ENCODE data around the gene PF4V1.

PF4V1 gene

DNA sequence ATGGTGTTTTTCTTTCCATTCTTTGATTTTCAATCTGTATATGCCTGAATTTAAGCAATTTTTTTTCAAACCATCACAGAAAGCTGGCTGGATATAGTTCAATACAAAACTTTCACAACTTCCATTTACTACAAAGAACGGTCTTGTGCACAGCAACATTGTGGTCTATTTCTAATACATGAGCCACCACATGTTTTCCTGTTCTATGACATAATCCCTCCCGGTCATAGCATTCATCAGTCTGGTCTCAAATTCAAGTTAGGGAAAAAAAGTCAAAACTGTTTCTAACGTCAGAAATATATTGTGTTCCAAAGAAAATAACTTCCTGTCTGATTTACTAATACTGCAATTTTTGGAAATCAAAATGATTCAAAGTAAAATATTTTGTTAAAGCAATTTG, 24.1 kb upstream of the PF4V1 start:
- H3K27ac ChIP-seq (ENCODE audit: low read depth, low read length): peak overlapping the region; percentile 44
- no peaks in the 10 kb centered on the region for H3K27me3 ChIP-seq (ENCODE audit: insufficient read depth, low read length)
- H2AFZ ChIP-seq (ENCODE audit: low read length, unreplicated experiment): peak overlapping the region; percentile 3
- H3K79me2 ChIP-seq (ENCODE audit: control insufficient read depth, insufficient read depth, low read length, unreplicated experiment): no peaks in the 10 kb centered on the region
- H3K4me3 ChIP-seq (ENCODE audit: low read depth, low read length): peak overlapping the region; percentile 10; the same call in 1 of the 2 replicates
- H3K36me3 ChIP-seq (ENCODE audit: insufficient read depth, low read length): no peaks in the 10 kb centered on the region
- peaks cover 20% of the 10 kb centered on the region for H3K4me1 ChIP-seq (ENCODE audit: control insufficient read depth, insufficient read depth, low read length, unreplicated experiment)

DNA sequence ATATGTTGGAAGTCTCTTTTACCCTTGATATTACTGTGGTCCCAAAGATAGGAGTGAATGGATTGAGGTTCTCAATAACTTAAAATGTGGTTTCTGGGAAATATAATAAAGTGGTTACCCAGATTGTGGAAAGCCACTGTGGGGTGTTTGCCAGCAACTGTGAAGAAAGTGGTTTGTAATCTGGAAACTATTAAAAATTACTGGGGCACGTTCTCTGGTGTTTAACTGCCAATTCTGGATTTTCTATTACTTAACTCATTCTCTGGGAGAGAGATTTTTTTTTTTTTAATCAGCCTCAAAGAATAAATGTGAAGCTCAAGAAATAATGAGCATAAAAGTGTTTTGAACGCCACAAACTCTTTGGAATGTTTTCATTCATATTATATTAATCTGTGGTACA, 21.5 kb upstream of the PF4V1 start:
- H3K79me2 ChIP-seq (ENCODE audit: control insufficient read depth, insufficient read depth, low read length, unreplicated experiment): no peaks in the 10 kb centered on the region
- peaks cover 17% of the 10 kb centered on the region for H3K4me1 ChIP-seq (ENCODE audit: control insufficient read depth, insufficient read depth, low read length, unreplicated experiment)
- H2AFZ ChIP-seq (ENCODE audit: low read length, unreplicated experiment): no peak overlapping the region
- no peaks in the 10 kb centered on the region for H3K36me3 ChIP-seq (ENCODE audit: insufficient read depth, low read length)
- H3K27ac ChIP-seq (ENCODE audit: low read depth, low read length): no peak overlapping the region
- no peak overlapping the region for H3K4me3 ChIP-seq (ENCODE audit: low read depth, low read length)
- H3K27me3 ChIP-seq (ENCODE audit: insufficient read depth, low read length): no peaks in the 10 kb centered on the region

DNA sequence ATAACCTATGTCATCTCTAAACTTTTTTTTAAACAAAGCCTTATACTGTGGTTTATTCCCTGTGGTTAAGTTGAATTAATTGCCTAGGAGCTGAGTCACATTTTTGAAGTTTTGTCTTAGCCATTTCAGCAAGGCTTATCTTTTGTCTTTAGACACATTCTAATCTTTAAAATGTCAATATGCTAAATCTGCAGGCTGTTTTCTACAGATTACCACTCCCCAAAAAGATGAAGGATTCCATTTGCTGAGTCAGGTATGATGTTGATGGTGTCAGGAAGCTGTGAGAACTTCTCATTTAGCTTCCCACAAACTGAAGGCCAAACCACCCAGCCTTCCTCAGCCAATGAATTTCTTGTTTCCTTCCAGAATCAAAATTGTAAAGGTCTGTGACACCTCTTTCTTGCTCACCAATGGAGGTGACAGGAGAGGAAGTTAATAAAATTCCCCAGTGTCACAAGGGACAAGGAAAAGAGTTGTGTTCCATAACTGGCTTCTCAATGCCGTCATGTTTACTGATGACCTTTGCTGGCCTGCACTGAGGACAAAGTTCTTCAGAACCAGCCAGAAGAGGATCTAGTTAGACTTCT, 20.4 kb upstream of the PF4V1 start:
- Histone ChIP-seq H3K27ac (ENCODE audit: low read depth, low read length) (peak overlapping the region; percentile 11), H2AFZ (ENCODE audit: low read length, unreplicated experiment) (no peak overlapping the region), H3K79me2 (ENCODE audit: control insufficient read depth, insufficient read depth, low read length, unreplicated experiment) (no peaks in the 10 kb centered on the region), H3K4me3 (ENCODE audit: low read depth, low read length) (no peak overlapping the region), H3K4me1 (ENCODE audit: control insufficient read depth, insufficient read depth, low read length, unreplicated experiment) (peaks cover 23% of the 10 kb centered on the region), H3K27me3 (ENCODE audit: insufficient read depth, low read length) (no peaks in the 10 kb centered on the region), H3K36me3 (ENCODE audit: insufficient read depth, low read length) (no peaks in the 10 kb centered on the region)

DNA sequence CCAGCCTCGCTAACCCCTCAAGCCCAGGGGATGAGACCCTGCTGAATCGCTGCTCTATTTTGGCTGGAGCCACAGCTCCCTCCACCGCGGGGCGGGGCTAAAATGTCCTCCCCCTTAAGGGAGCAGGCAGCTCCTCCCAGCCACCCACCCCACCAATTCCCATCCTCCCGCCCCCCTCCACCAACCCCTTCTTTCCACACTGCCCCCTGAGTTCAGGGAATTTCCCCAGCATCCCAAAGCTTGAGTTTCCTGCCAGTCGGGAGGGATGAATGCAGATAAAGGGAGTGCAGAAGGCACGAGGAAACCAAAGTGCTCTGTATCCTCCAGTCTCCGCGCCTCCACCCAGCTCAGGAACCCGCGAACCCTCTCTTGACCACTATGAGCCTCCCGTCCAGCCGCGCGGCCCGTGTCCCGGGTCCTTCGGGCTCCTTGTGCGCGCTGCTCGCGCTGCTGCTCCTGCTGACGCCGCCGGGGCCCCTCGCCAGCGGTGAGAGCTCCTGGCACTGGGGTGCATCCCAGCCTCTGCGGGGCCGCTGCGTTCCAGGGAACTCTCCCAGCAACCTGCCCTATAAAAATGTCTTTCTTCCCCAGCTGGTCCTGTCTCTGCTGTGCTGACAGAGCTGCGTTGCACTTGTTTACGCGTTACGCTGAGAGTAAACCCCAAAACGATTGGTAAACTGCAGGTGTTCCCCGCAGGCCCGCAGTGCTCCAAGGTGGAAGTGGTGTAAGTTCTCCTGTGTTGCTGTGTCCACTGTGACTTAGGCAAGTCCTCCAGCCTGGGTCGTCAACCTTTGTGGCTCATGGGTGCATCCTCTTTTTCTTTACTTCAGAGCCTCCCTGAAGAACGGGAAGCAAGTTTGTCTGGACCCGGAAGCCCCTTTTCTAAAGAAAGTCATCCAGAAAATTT, 16.5 kb upstream of the PF4V1 start, which contains the start of gene CXCL6:
TSS of gene CXCL6 (plus strand) at position 306 of the 907 bp plus-strand sequence. CDS start at position 379, 73 bp downstream.
- H3K27me3 ChIP-seq (ENCODE audit: insufficient read depth, low read length): no peaks in the 10 kb centered on the region
- H3K4me1 ChIP-seq (ENCODE audit: control insufficient read depth, insufficient read depth, low read length, unreplicated experiment): peaks cover 26% of the 10 kb centered on the region
- peak within 1 kb of the TSS; percentile 52 for H3K27ac ChIP-seq (ENCODE audit: low read depth, low read length)
- peak within 1 kb of the TSS; percentile 80 for H3K4me3 ChIP-seq (ENCODE audit: low read depth, low read length)
- H3K36me3 ChIP-seq (ENCODE audit: insufficient read depth, low read length): no peaks in the 10 kb centered on the region
- peak within 1 kb of the TSS; percentile 40 for H2AFZ ChIP-seq (ENCODE audit: low read length, unreplicated experiment)
- H3K79me2 ChIP-seq (ENCODE audit: control insufficient read depth, insufficient read depth, low read length, unreplicated experiment): peaks cover 3% of the 10 kb centered on the region

DNA sequence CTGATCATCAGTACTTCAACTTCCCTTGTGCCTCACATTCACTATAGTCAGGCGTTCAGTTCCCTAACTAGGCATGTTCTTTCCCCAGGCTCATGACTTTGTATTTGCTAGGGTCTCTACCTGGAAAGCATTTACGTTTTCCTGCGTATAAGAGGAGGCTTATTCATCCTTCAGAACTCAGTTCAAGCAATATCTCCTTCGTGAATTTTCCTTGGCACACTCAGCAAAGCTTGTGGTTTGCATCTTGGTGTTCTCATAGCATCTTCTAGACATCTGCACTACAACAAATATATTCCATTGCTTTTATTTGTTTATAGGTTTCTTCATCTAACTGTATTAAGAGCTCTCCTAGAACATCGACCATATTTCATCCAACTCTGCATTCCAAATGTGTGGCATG, 14.0 kb upstream of the PF4V1 start:
- peak overlapping the region; percentile 80 for H3K4me3 ChIP-seq (ENCODE audit: low read depth, low read length)
- no peaks in the 10 kb centered on the region for H3K36me3 ChIP-seq (ENCODE audit: insufficient read depth, low read length)
- peaks cover 3% of the 10 kb centered on the region for H3K79me2 ChIP-seq (ENCODE audit: control insufficient read depth, insufficient read depth, low read length, unreplicated experiment)
- no peak overlapping the region for H2AFZ ChIP-seq (ENCODE audit: low read length, unreplicated experiment)
- no peaks in the 10 kb centered on the region for H3K27me3 ChIP-seq (ENCODE audit: insufficient read depth, low read length)
- H3K27ac ChIP-seq (ENCODE audit: low read depth, low read length): peak overlapping the region; percentile 52; the same call in 1 of the 2 replicates
- peaks cover 35% of the 10 kb centered on the region for H3K4me1 ChIP-seq (ENCODE audit: control insufficient read depth, insufficient read depth, low read length, unreplicated experiment)

DNA sequence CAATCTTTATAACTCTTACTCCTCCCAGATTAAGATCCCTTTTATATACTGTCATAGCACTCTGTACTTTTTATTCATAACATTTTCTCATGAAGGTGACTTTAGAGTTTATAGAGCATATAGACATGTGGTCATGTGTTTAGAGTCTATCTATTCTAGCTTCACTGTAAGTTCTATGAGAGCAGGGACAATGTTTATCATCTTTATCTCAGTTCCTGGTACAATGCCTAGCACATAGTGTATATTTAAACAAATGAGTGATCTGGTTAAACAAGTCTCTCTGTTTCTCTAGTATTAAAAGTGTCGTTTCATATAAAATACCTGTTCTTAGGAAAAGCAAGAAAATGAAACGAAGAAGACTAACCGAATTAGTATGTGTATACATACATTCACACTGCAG, 13.4 kb upstream of the PF4V1 start:
- no peak overlapping the region for H2AFZ ChIP-seq (ENCODE audit: low read length, unreplicated experiment)
- H3K27me3 ChIP-seq (ENCODE audit: insufficient read depth, low read length): no peaks in the 10 kb centered on the region
- H3K36me3 ChIP-seq (ENCODE audit: insufficient read depth, low read length): no peaks in the 10 kb centered on the region
- peaks cover 3% of the 10 kb centered on the region for H3K79me2 ChIP-seq (ENCODE audit: control insufficient read depth, insufficient read depth, low read length, unreplicated experiment)
- H3K27ac ChIP-seq (ENCODE audit: low read depth, low read length): peak overlapping the region; percentile 0; the same call in 1 of the 2 replicates
- peaks cover 40% of the 10 kb centered on the region for H3K4me1 ChIP-seq (ENCODE audit: control insufficient read depth, insufficient read depth, low read length, unreplicated experiment)
- H3K4me3 ChIP-seq (ENCODE audit: low read depth, low read length): no peak overlapping the region

DNA sequence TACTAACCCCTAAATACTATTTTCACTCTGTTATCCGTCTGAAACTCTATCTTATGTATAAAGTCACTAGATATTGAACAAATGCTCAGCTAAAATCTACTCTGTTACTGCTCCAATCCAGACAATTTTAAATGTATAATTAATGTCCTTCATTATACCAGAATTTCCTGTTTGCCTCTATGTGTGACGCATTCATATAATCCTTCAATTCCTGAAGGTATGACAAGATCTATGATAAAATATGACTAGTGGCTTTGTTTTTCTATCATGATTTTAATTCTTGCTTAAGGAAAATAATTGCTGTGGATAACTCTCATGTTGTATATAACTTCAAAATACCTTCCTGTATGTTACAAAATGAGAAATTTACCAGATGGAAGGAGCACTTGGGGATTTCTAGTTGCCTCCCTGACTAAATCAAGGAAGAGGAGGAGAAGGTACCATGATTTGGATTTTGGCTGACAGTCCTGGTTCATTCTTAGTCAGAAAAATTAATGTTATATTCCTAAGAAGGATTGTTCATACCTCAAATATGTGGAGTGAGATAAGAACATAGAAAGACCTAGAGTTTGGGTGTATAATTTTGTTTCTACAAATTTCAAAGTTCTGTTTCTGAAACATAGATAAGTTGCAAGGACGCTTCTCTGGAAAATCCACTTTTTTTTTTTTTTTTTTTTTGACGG, 11.7 kb upstream of the PF4V1 start:
- Histone ChIP-seq H3K36me3 (ENCODE audit: insufficient read depth, low read length) (no peaks in the 10 kb centered on the region), H2AFZ (ENCODE audit: low read length, unreplicated experiment) (no peak overlapping the region), H3K79me2 (ENCODE audit: control insufficient read depth, insufficient read depth, low read length, unreplicated experiment) (peaks cover 3% of the 10 kb centered on the region), H3K27me3 (ENCODE audit: insufficient read depth, low read length) (no peaks in the 10 kb centered on the region), H3K4me1 (ENCODE audit: control insufficient read depth, insufficient read depth, low read length, unreplicated experiment) (peaks cover 43% of the 10 kb centered on the region), H3K27ac (ENCODE audit: low read depth, low read length) (peak overlapping the region; percentile 58), H3K4me3 (ENCODE audit: low read depth, low read length) (no peak overlapping the region)

DNA sequence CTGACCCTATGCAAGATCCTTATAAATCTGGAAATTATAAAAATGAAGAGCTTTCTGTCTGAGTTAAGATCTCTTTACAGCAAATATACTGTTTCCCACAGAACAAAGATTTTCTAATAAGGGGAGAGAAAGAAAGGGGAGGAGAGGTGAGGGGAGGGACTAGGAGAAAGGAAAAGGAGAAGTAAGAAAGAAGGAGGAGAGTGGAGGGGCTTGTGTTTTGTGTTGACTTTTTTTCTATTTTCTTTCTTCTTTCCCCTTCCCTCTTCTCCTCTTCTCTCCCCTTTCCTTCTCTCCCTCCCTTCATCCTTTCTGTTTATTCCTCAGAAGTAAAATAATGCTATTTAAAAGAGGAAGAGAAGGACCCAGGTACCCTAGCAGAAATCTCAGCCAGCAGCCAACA, 10.4 kb upstream of the PF4V1 start:
- peaks cover 3% of the 10 kb centered on the region for H3K79me2 ChIP-seq (ENCODE audit: control insufficient read depth, insufficient read depth, low read length, unreplicated experiment)
- peak overlapping the region; percentile 77; the same call in 1 of the 2 replicates for H3K27ac ChIP-seq (ENCODE audit: low read depth, low read length)
- peaks cover 38% of the 10 kb centered on the region for H3K4me1 ChIP-seq (ENCODE audit: control insufficient read depth, insufficient read depth, low read length, unreplicated experiment)
- no peak overlapping the region for H3K4me3 ChIP-seq (ENCODE audit: low read depth, low read length)
- H2AFZ ChIP-seq (ENCODE audit: low read length, unreplicated experiment): no peak overlapping the region
- no peaks in the 10 kb centered on the region for H3K36me3 ChIP-seq (ENCODE audit: insufficient read depth, low read length)
- no peaks in the 10 kb centered on the region for H3K27me3 ChIP-seq (ENCODE audit: insufficient read depth, low read length)

DNA sequence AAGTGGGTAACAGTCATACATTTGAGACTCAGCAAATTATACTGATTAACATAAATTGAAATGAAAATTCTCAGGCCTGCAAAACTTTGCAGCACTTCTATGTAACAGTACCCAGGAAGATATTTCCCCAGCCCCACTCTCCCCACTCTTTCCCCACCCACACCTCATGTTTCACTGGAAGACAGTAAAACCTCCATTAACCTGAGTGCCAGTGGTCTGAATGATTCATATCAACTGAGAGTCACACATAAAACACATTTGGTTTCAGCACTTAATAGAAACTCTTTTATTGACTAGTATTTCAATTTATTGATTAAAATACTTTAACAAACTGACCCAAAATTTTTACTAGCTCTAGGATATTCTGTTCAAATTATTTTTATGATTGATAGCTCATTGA, 9.7 kb upstream of the PF4V1 start:
- Histone ChIP-seq H3K4me3 (ENCODE audit: low read depth, low read length) (no peak overlapping the region), H3K36me3 (ENCODE audit: insufficient read depth, low read length) (no peaks in the 10 kb centered on the region), H3K4me1 (ENCODE audit: control insufficient read depth, insufficient read depth, low read length, unreplicated experiment) (peaks cover 35% of the 10 kb centered on the region), H2AFZ (ENCODE audit: low read length, unreplicated experiment) (no peak overlapping the region), H3K79me2 (ENCODE audit: control insufficient read depth, insufficient read depth, low read length, unreplicated experiment) (peaks cover 3% of the 10 kb centered on the region), H3K27me3 (ENCODE audit: insufficient read depth, low read length) (no peaks in the 10 kb centered on the region), H3K27ac (ENCODE audit: low read depth, low read length) (peak overlapping the region; percentile 77)

DNA sequence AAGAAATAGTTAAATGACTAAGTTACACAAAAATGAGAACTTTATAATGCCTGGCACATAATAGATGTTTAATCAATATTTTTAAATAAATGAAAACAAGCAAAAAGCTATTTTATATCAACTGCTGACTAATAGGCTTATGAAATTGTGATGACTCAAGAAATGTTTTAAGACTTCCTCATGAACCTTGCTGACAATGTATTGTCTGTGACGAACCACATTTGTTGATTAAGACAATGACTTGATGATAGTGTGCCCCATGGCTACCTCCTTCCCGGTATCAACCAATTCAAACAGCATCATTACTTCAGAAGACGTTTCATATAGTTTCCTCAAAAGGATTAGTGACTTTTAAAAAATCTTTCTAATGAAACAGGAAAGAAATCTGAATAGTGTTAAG, 8.8 kb upstream of the PF4V1 start:
- H3K36me3 ChIP-seq (ENCODE audit: insufficient read depth, low read length): no peaks in the 10 kb centered on the region
- H3K4me1 ChIP-seq (ENCODE audit: control insufficient read depth, insufficient read depth, low read length, unreplicated experiment): peaks cover 35% of the 10 kb centered on the region
- H3K27me3 ChIP-seq (ENCODE audit: insufficient read depth, low read length): no peaks in the 10 kb centered on the region
- H2AFZ ChIP-seq (ENCODE audit: low read length, unreplicated experiment): no peak overlapping the region
- H3K79me2 ChIP-seq (ENCODE audit: control insufficient read depth, insufficient read depth, low read length, unreplicated experiment): no peaks in the 10 kb centered on the region
- H3K27ac ChIP-seq (ENCODE audit: low read depth, low read length): peak overlapping the region; percentile 77
- H3K4me3 ChIP-seq (ENCODE audit: low read depth, low read length): no peak overlapping the region

All from ACC112 (cell line).